Erythroblast (primary cell): Measurements from ENCODE around the gene PTPRN2.

Experiments
- GATA1 ChIP-seq: IDR thresholded peaks from 2 replicates; pipeline ENCODE4 v1.6.1; 2011; ENCODE audit warnings: low read depth, mild to moderate bottlenecking, control low read depth, low read length, moderate library complexity
- POLR2A ChIP-seq: IDR thresholded peaks from 2 replicates; pipeline ENCODE4 v1.6.1; 2011; ENCODE audit warnings: mild to moderate bottlenecking, low read length

DNA sequence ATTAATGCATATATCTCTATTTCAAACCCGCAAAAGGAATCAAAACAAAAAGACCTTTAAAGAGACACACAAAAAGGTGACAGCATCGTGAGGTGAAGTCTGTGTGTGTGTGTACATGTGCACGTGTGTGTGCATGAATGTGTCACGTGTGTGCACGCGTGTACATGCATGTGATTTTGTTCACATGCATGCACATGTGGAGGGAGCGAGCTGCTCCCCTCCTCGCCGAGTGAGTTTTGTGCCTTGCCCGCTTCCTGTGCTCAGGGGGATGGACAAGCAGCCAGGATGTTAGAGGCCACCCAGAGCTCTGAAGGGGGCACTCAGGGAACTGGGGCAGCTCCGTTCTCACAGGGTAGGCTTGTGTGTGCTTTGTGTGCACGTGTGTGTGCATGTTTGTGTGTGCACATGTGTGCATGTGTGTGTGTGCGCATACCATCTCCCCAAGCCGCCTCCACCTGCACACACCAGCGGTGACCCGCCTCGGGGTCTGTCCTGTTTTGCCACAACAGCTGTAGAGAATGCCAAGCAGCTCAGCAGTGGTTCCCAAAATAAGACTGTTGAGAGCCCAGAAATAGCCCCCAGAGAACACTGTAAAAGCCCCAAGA lies 191.2 kb downstream of the PTPRN2 start:
- no peak for TF ChIP-seq POLR2A
- no peak for TF ChIP-seq GATA1
